Tibial artery (tissue), 4 donors: ENCODE results near the gene CPPED1.

Experiments
- DNase-seq, 2 donors: peaks; one replicate each; pipeline ENCODE4 v3.0.0-alpha.2; 2019
- H3K27ac ChIP-seq, 2 donors: fragments of 200-600 bp; sonication (generic) in 1 of 2; 1 replicate in 1 of 2; 2 replicates in 1 of 2; pipeline ENCODE4 v1.5.1; 2018 to 2019; ENCODE audit warnings: mild to moderate bottlenecking in 1 of 2
- H3K27me3 ChIP-seq, 2 donors: fragments of 200-600 bp; sonication (generic) in 1 of 2; one replicate each; pipeline versions ENCODE4 v1.5.1 to v1.6.0; 2016 to 2019
- H3K36me3 ChIP-seq, 3 donors: fragments of 200-600 bp; sonication (generic) in 2 of 3; one replicate each; pipeline ENCODE4 v1.5.1; 2016 to 2019; ENCODE audit warnings: mild to moderate bottlenecking in 2 of 3
- H3K4me1 ChIP-seq, 4 donors: fragments of 200-600 bp; sonication (generic) in 2 of 4; 1 replicate in 3 of 4; 2 replicates in 1 of 4; pipeline ENCODE4 v1.5.1; 2016 to 2019
- H3K4me3 ChIP-seq, 2 donors: fragments of 200-600 bp; sonication (generic) in 1 of 2; 1 replicate in 1 of 2; 2 replicates in 1 of 2; pipeline ENCODE4 v1.5.1; 2018 to 2019; ENCODE audit warnings: mild to moderate bottlenecking in 2 of 2
- H3K9me3 ChIP-seq, 3 donors: fragments of 200-600 bp; sonication (generic) in 1 of 3; one replicate each; pipeline ENCODE4 v1.5.1; 2016 to 2019
- intact Hi-C: fragments of 100-400 bp; cut with DNase I; formaldehyde crosslinking; loops from one replicate; pipeline ENCODE4 v1.15.0; 2023; ENCODE audit warnings: low total_unique reads
- TF ChIP-seq, protein P1 (sequence below), 2 experiments: fragments of 200-600 bp in 1 of 2; fragments of 450-650 bp in 1 of 2; IDR thresholded peaks; one replicate each; pipeline ENCODE4 v1.5.1; 2017 to 2019; ENCODE audit warnings: antibody characterized with exemption in 2 of 2, mild to moderate bottlenecking in 1 of 2, moderate library complexity in 1 of 2

The CPPED1 gene

GRCh38 chr16:12682432-12683165, 121.1 kb downstream of the CPPED1 start:
- no peaks in the 10 kb centered on the region for H3K36me3 ChIP-seq
- no peaks in the 10 kb centered on the region for H3K4me1 ChIP-seq
- no peaks in the 10 kb centered on the region for H3K9me3 ChIP-seq
- H3K4me3 ChIP-seq, result no peak overlapping the region
- H3K27ac ChIP-seq, result no peak overlapping the region
- TF ChIP-seq, protein P1, sequence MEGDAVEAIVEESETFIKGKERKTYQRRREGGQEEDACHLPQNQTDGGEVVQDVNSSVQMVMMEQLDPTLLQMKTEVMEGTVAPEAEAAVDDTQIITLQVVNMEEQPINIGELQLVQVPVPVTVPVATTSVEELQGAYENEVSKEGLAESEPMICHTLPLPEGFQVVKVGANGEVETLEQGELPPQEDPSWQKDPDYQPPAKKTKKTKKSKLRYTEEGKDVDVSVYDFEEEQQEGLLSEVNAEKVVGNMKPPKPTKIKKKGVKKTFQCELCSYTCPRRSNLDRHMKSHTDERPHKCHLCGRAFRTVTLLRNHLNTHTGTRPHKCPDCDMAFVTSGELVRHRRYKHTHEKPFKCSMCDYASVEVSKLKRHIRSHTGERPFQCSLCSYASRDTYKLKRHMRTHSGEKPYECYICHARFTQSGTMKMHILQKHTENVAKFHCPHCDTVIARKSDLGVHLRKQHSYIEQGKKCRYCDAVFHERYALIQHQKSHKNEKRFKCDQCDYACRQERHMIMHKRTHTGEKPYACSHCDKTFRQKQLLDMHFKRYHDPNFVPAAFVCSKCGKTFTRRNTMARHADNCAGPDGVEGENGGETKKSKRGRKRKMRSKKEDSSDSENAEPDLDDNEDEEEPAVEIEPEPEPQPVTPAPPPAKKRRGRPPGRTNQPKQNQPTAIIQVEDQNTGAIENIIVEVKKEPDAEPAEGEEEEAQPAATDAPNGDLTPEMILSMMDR (IDR thresholded peaks at IDR 0.05), result no peak
- no peaks in the 10 kb centered on the region for H3K27me3 ChIP-seq
- DNase-seq, result no peak
- intact Hi-C loops, result no loop called here

GRCh38 chr16:12681653-12682052, 122.0 kb downstream of the CPPED1 start:
- H3K36me3 ChIP-seq, result no peaks in the 10 kb centered on the region
- no peak overlapping the region for H3K27ac ChIP-seq
- no peak overlapping the region for H3K4me3 ChIP-seq
- no peaks in the 10 kb centered on the region for H3K4me1 ChIP-seq
- H3K27me3 ChIP-seq, result no peaks in the 10 kb centered on the region
- no peak for DNase-seq
- intact Hi-C loops, result no loop called here
- TF ChIP-seq, protein P1 (IDR thresholded peaks at IDR 0.05), result no peak
- no peaks in the 10 kb centered on the region for H3K9me3 ChIP-seq

DNA sequence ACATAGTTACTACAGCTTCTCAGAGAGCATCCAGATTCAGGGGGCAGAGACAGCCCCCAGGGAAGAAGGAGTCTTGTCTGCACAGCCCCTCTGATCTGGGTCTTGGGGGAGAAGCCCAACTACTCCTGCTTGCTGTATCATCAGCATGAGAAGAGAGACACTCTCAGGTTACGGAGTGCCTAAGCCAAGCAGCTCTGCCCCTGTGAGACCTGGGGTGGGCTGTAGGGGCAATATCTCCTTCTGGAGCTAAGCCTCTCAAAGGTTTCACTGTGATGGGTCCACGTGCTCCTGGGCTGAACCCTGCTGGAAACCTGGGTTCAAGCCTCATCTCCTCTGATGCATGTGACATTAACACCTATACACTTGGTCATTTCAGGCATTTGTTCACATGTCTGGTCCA, 123.2 kb downstream of the CPPED1 start:
- TF ChIP-seq, protein P1 (IDR thresholded peaks at IDR 0.05), result no peak
- intact Hi-C loops, result no loop called here
- Histone ChIP-seq H3K27ac (no peak overlapping the region), H3K9me3 (no peaks in the 10 kb centered on the region), H3K36me3 (no peaks in the 10 kb centered on the region), H3K4me3 (no peak overlapping the region), H3K4me1 (no peaks in the 10 kb centered on the region), H3K27me3 (no peaks in the 10 kb centered on the region)
- DNase-seq, result no peak

- H3K27me3 ChIP-seq, result no peaks in the 10 kb centered on the region
- TF ChIP-seq, protein P1 (IDR thresholded peaks at IDR 0.05), result no peak
- H3K4me1 ChIP-seq, result no peaks in the 10 kb centered on the region
- no peak overlapping the region for H3K27ac ChIP-seq
- H3K36me3 ChIP-seq, result no peaks in the 10 kb centered on the region
- no peaks in the 10 kb centered on the region for H3K9me3 ChIP-seq
- DNase-seq, result no peak
- intact Hi-C loops, result no loop called here
- H3K4me3 ChIP-seq, result no peak overlapping the region
Observed at GRCh38 chr16:12679660-12680272, 123.9 kb downstream of the CPPED1 start.

- H3K36me3 ChIP-seq, result no peaks in the 10 kb centered on the region
- TF ChIP-seq, protein P1 (IDR thresholded peaks at IDR 0.05), result no peak
- no peaks in the 10 kb centered on the region for H3K9me3 ChIP-seq
- no peaks in the 10 kb centered on the region for H3K27me3 ChIP-seq
- no peaks in the 10 kb centered on the region for H3K4me1 ChIP-seq
- no peak for DNase-seq
- H3K27ac ChIP-seq, result no peak overlapping the region
- intact Hi-C loops, result no loop called here
- H3K4me3 ChIP-seq, result no peak overlapping the region
Observed at GRCh38 chr16:12678983-12679382, 124.7 kb downstream of the CPPED1 start.
